K562 treated with DMSO at 1 percent for 4 hours (cell line): ENCODE measurements around the gene C5AR1. TPM values are rescaled to one million over a fixed set of nuclear protein-coding genes. Genes with fewer than 3 reads are reported as not detected.

Source experiments
- total RNA-seq: library from RNA; unstranded; fragments of 300-600 nt; gene quantifications from 2 replicates; pipeline ENCODE4 v1.2.3, GENCODE V29; 2022; ENCODE audit not compliant: insufficient read depth

Gene C5AR1
- total RNA-seq: 0.91 and 1.3 TPM in 2 replicates

GRCh38 chr19:47309608-47310007 is at the start of gene C5AR1:
C5AR1 (plus strand) TSS chr19:47309861; CDS start chr19:47309896, 35 bp downstream.

GRCh38 chr19:47274071-47274890 is 35.4 kb upstream of the C5AR1 start, which contains the start of gene INAFM1:
INAFM1 (plus strand) TSS chr19:47274885; CDS start chr19:47274920, 35 bp downstream.

GRCh38 chr19:47331931-47332547 is 22.4 kb downstream of the C5AR1 start, which contains the start of gene C5AR2:
C5AR2 (plus strand) TSS chr19:47332175; CDS start chr19:47340800, 8,625 bp downstream.

GRCh38 chr19:47348819-47349795 is 39.4 kb downstream of the C5AR1 start, which contains the start of gene DHX34:
DHX34 (plus strand) TSS chr19:47349315; CDS start chr19:47353031, 3,716 bp downstream.

Other genes starting within 250 kb of the C5AR1 start
- gene ZC3H4, start 196.1 kb upstream of the C5AR1 start, total RNA-seq: 7.7 and 10.3 TPM in 2 replicates
- gene SAE1, start 179.0 kb upstream of the C5AR1 start, total RNA-seq: 211 and 218 TPM in 2 replicates
- gene BBC3, start 78.7 kb upstream of the C5AR1 start, total RNA-seq: 40.9 and 42.8 TPM in 2 replicates
- 14.4 and 18.8 TPM in 2 replicates for gene CCDC9, start 53.3 kb upstream of the C5AR1 start, total RNA-seq
- 25.4 and 26.1 TPM in 2 replicates for gene INAFM1, start 35.0 kb upstream of the C5AR1 start, total RNA-seq
- not detected in 2 replicates for gene C5AR2, start 22.3 kb downstream of the C5AR1 start, total RNA-seq
- gene DHX34, start 39.5 kb downstream of the C5AR1 start, total RNA-seq: 11.3 and 12.0 TPM in 2 replicates
- gene MEIS3, start 109.7 kb downstream of the C5AR1 start, total RNA-seq: 2.9 and 5.6 TPM in 2 replicates
- gene SLC8A2, start 162.0 kb downstream of the C5AR1 start, total RNA-seq: 0.24 TPM in 1 of 2 replicates, not detected in the other
- gene KPTN, start 174.4 kb downstream of the C5AR1 start, total RNA-seq: 8.1 and 10.2 TPM in 2 replicates
- 134 and 135 TPM in 2 replicates for gene NAPA, start 205.2 kb downstream of the C5AR1 start, total RNA-seq